Measurements from ENCODE around the gene IVD.

DNA sequence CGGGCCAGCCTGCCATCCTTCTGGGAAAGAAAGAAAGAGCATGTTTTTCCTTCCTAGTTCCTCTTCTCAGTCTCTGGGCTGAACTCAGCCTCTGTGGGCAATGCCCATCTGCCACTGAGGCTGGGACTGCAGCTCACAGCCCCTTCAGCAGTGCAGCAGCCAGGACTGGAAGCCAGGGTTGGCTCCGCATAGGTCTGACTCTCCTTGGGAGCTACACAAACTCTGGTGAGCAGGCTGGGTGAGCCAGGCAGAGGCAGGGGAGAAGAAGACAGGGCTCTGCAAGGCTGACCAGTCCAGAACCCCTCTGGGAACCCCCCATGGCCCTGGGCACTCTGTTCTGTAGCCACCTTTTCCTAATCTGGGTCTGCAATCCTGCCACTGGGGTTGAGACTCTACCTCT is 44.0 kb upstream of the IVD start:
- TF ChIP-seq, protein P1, sequence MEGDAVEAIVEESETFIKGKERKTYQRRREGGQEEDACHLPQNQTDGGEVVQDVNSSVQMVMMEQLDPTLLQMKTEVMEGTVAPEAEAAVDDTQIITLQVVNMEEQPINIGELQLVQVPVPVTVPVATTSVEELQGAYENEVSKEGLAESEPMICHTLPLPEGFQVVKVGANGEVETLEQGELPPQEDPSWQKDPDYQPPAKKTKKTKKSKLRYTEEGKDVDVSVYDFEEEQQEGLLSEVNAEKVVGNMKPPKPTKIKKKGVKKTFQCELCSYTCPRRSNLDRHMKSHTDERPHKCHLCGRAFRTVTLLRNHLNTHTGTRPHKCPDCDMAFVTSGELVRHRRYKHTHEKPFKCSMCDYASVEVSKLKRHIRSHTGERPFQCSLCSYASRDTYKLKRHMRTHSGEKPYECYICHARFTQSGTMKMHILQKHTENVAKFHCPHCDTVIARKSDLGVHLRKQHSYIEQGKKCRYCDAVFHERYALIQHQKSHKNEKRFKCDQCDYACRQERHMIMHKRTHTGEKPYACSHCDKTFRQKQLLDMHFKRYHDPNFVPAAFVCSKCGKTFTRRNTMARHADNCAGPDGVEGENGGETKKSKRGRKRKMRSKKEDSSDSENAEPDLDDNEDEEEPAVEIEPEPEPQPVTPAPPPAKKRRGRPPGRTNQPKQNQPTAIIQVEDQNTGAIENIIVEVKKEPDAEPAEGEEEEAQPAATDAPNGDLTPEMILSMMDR (IDR thresholded peaks at IDR 0.05; ENCODE audit: control extremely low read depth in 1 of 3, insufficient read depth in 1 of 3, low read depth in 1 of 3, low read length in 3 of 3) = no peak
- TF ChIP-seq EP300 (IDR thresholded peaks at IDR 0.05; ENCODE audit: borderline replicate concordance in 1 of 2, low read depth in 2 of 2, low read length in 2 of 2) = no peak
- TF ChIP-seq POLR2A (IDR thresholded peaks at IDR 0.05; ENCODE audit: control extremely low read depth in 1 of 2, low read depth in 2 of 2, low read length in 2 of 2) = no peak
- TF ChIP-seq SIX5 (IDR thresholded peaks at IDR 0.05; ENCODE audit: low read depth, low read length) = no peak
- TF ChIP-seq EZH2 (IDR thresholded peaks at IDR 0.05; ENCODE audit: low read depth, low read length, severe bottlenecking) = no peak
- TF ChIP-seq, protein P2, sequence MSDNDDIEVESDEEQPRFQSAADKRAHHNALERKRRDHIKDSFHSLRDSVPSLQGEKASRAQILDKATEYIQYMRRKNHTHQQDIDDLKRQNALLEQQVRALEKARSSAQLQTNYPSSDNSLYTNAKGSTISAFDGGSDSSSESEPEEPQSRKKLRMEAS (IDR thresholded peaks at IDR 0.05) = no peak
